Transverse colon (tissue), 4 donors: ENCODE data around the gene MAGI2. TPM values are rescaled to one million over a fixed set of nuclear protein-coding genes. Genes with fewer than 3 reads are reported as not detected.

Source experiments
- DNase-seq: peaks from one replicate; pipeline ENCODE4 v3.0.0-alpha.2; 2019
- H3K27ac ChIP-seq, 4 donors: fragments of 200-600 bp; sonication (generic); 2 replicates each; pipeline ENCODE4 v1.5.1; 2016 to 2018; ENCODE audit warnings: inconsistent platforms in 4 of 4
- H3K27me3 ChIP-seq: fragments of 200-600 bp; sonication (generic); 2 replicates; pipeline ENCODE4 v1.5.1; 2017; ENCODE audit warnings: inconsistent platforms
- H3K36me3 ChIP-seq, 4 donors: fragments of 200-600 bp; sonication (generic); 2 replicates each; pipeline ENCODE4 v1.5.1; 2017 to 2019; ENCODE audit warnings: inconsistent platforms in 4 of 4
- H3K4me1 ChIP-seq, 4 donors: fragments of 200-600 bp; sonication (generic); 2 replicates each; pipeline ENCODE4 v1.5.1; 2017 to 2020; ENCODE audit warnings: inconsistent platforms in 4 of 4
- H3K4me3 ChIP-seq, 4 donors: fragments of 200-600 bp; sonication (generic); 1 replicate in 1 of 4; 2 replicates in 3 of 4; pipeline versions ENCODE4 v1.5.1 to v1.6.1; 2017 to 2019; ENCODE audit warnings: inconsistent platforms in 4 of 4
- H3K9me3 ChIP-seq, 2 donors: fragments of 200-600 bp; sonication (generic); 2 replicates each; pipeline ENCODE4 v1.5.1; 2017 to 2019; ENCODE audit warnings: inconsistent platforms in 2 of 2
- CTCF ChIP-seq, 5 experiments: fragments of 200-600 bp in 3 of 5; fragments of 450-650 bp in 2 of 5; sonication (generic) in 3 of 5; IDR thresholded peaks; 1 replicate in 2 of 5; 2 replicates in 3 of 5; pipeline ENCODE4 v1.5.1; 2016 to 2017; ENCODE audit warnings: antibody characterized with exemption in 5 of 5, inconsistent platforms in 3 of 5, mild to moderate bottlenecking in 2 of 5, moderate library complexity in 1 of 5
- EP300 ChIP-seq: sonication (generic); formaldehyde crosslinking; IDR thresholded peaks from one replicate; pipeline ENCODE4 v1.6.1; 2017; ENCODE audit warnings: antibody characterized with exemption, low read depth
- POLR2A ChIP-seq: fragments of 450-650 bp; IDR thresholded peaks from one replicate; pipeline ENCODE4 v1.6.1; 2016; ENCODE audit warnings: antibody characterized with exemption, mild to moderate bottlenecking, moderate library complexity
- POLR2AphosphoS5 ChIP-seq, 3 donors: sonication (generic); formaldehyde crosslinking; IDR thresholded peaks; one replicate each; pipeline ENCODE4 v1.6.1; 2016; ENCODE audit warnings: antibody characterized with exemption in 3 of 3
- WGBS, 2 donors: methylation state at CpG; one replicate each; pipeline ENCODE4 v1.1.5; 2018; ENCODE audit warnings: low coverage in 1 of 2; 5-methylcytosine and 5-hydroxymethylcytosine counted together
- in situ Hi-C, 4 donors: fragments of 200-750 bp; cut with MboI; loops; one replicate each; pipeline versions ENCODE4 v1.15.0 to v1.15.1; 2017; ENCODE audit warnings: low sequenced_read_pairs in 3 of 4, low pct_ligation_motif_present in 1 of 4, low pct_unique_long_range_greater_than_20kb in 1 of 4
- intact Hi-C: fragments of 100-400 bp; cut with DNase I; formaldehyde crosslinking; loops from one replicate; pipeline ENCODE4 v1.15.1; 2023; ENCODE audit warnings: low total_unique reads
- total RNA-seq, 4 donors: library from RNA; depleted of rRNA; stranded (reverse); fragments of >200 nt; gene quantifications; one replicate each; pipeline ENCODE4 v1.1.0, GENCODE V29; 2016

The MAGI2 gene
- total RNA-seq, 4 donors from 2014 or later = 1.6 to 9.7 (median 4.1) TPM

DNA sequence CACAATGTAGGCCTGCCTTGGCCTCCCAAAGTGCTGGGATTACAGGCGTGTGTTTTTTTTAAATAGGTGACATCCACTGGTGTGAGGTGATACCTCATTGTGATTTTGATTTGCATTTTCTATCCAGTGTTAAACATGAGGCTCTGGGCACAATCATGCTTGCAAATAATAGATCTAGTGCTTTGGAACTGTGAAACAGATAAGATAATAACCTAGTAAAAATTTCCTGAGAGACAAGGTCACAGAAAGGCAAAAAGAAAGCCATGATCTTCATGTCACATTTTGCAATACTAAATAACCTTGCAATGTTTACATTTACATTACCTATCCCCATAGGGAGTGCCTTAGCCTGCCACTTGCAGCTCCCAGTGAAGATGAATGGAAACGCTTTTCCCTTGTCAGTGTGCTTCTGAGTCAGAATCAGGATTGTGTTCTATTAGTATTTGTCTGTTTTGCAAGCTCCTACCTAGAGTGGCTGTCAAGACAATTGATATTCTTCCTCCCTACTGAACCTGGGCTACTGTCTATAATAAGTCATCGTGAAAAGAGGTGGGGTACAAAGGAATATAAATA is 1398.4 kb downstream of the MAGI2 start:
- intact Hi-C loops = no loop called here
- 42 to 75% methylated on average over 1 to 3 of the region's 3 CpGs for WGBS, 2 donors
- TF ChIP-seq POLR2AphosphoS5 (IDR thresholded peaks at IDR 0.05) = no peak
- no peak for TF ChIP-seq EP300
- no peak for TF ChIP-seq CTCF (IDR thresholded peaks at IDR 0.05)
- TF ChIP-seq POLR2A = no peak

DNA sequence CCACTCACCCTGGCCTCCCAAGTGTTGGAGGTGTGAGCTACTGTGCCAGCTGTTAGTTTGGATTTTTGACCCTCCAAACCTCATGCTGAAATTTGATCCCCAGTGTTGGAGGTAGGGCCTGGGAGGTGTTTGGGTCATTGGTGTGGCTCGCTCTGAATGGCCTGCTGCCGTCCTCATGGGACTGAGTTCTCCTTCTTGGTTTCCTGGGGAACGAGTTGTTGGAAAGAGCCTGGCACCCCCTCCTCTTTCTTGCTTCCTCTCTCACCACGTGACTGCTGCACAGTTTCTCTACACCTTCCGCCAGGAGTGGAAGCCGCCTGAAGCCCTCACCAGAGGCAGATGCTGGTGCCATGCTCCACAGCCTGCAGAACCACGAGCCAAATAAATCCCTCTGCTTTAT is 1401.4 kb downstream of the MAGI2 start:
- Histone ChIP-seq H3K36me3 (no peaks in the 10 kb centered on the region), H3K4me1 (no peaks in the 10 kb centered on the region), H3K27me3 (no peaks in the 10 kb centered on the region), H3K4me3 (no peak overlapping the region), H3K9me3 (no peaks in the 10 kb centered on the region), H3K27ac (no peak overlapping the region)
- in situ Hi-C loops (no loop called here), intact Hi-C loops (no loop called here)
- TF ChIP-seq CTCF (IDR thresholded peaks at IDR 0.05) (no peak), POLR2AphosphoS5 (IDR thresholded peaks at IDR 0.05) (no peak), EP300 (no peak), POLR2A (no peak)
- no peak for DNase-seq
- WGBS, 2 donors = 67 to 74% methylated on average over 3 to 7 of the region's 7 CpGs

More for the DNA sequence above, 1398.4 kb downstream of the MAGI2 start:
- no peaks in the 10 kb centered on the region for H3K36me3 ChIP-seq
- no peak overlapping the region for H3K27ac ChIP-seq
- H3K4me1 ChIP-seq = no peaks in the 10 kb centered on the region
- H3K27me3 ChIP-seq = no peaks in the 10 kb centered on the region
- no peak for DNase-seq
- H3K9me3 ChIP-seq = no peaks in the 10 kb centered on the region
- in situ Hi-C loops = no loop called here
- H3K4me3 ChIP-seq = no peak overlapping the region

DNA sequence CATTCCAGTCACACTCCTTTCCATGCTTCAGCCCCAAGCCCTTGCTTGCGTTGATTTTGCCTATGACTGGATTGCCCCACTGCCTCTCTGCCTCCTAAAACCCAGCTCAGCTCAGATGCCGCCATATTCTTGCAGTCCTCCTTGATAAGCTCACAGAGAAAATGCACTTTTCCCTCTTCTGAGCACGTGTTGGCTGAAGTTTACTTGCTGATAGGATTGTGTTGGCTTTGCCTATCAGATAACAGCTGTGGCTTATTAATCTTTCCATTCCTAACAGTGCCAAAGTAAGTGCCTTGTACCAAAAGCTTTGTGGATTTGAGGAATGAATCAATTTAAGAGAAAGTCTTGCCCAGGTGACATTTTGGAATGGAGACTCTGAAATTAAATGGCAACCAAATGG is 1405.7 kb downstream of the MAGI2 start:
- no peaks in the 10 kb centered on the region for H3K36me3 ChIP-seq
- H3K9me3 ChIP-seq = no peaks in the 10 kb centered on the region
- in situ Hi-C loops = no loop called here
- no peak overlapping the region for H3K27ac ChIP-seq
- no peak overlapping the region for H3K4me3 ChIP-seq
- H3K4me1 ChIP-seq = no peaks in the 10 kb centered on the region
- DNase-seq = no peak
- 80 to 84% methylated on average over 3 of the region's 3 CpGs for WGBS, 2 donors
- intact Hi-C loops = no loop called here
- TF ChIP-seq POLR2AphosphoS5 (IDR thresholded peaks at IDR 0.05) (no peak), CTCF (IDR thresholded peaks at IDR 0.05) (no peak), EP300 (no peak), POLR2A (no peak)
- H3K27me3 ChIP-seq = no peaks in the 10 kb centered on the region

GRCh38 chr7:78043159-78043558 is 1410.3 kb downstream of the MAGI2 start:
- H3K27ac ChIP-seq = no peak overlapping the region
- intact Hi-C loops (no loop called here), in situ Hi-C loops (no loop called here)
- no peaks in the 10 kb centered on the region for H3K4me1 ChIP-seq
- WGBS, 2 donors = 62% methylated on average over 2 of the region's 2 CpGs; no CpG with 5 or more reads in 1 of the 2 donors
- H3K27me3 ChIP-seq = no peaks in the 10 kb centered on the region
- H3K4me3 ChIP-seq = no peak overlapping the region
- no peak for TF ChIP-seq CTCF (IDR thresholded peaks at IDR 0.05)
- no peak for TF ChIP-seq POLR2AphosphoS5 (IDR thresholded peaks at IDR 0.05)
- TF ChIP-seq EP300 = no peak
- no peak for TF ChIP-seq POLR2A
- DNase-seq = no peak
- no peaks in the 10 kb centered on the region for H3K36me3 ChIP-seq
- H3K9me3 ChIP-seq = no peaks in the 10 kb centered on the region
